Measurements from ENCODE around the gene TUBB2A.
"Not testable (repeated sequence)": the region's sequence is repeated elsewhere in the genome, so short reads cannot be mapped to it uniquely, and the experiment has no call there.

TUBB2A gene

GRCh38 chr6:3178666-3179065 lies 21.3 kb upstream of the TUBB2A start:
- DNase-seq, result not testable (repeated sequence)

GRCh38 chr6:3176562-3177355 lies 19.4 kb upstream of the TUBB2A start:
- DNase-seq, result no peak

- DNase-seq, result no peak
Observed at GRCh38 chr6:3175715-3176402, 18.5 kb upstream of the TUBB2A start.

GRCh38 chr6:3173636-3174089 lies 16.3 kb upstream of the TUBB2A start:
- DNase-seq, result not testable (repeated sequence)

GRCh38 chr6:3172789-3173188 lies 15.4 kb upstream of the TUBB2A start:
- not testable (repeated sequence) for DNase-seq

- not testable (repeated sequence) for DNase-seq
Observed at GRCh38 chr6:3171313-3172175, 14.2 kb upstream of the TUBB2A start.

GRCh38 chr6:3170676-3171075 lies 13.3 kb upstream of the TUBB2A start:
- DNase-seq, result not testable (repeated sequence)

GRCh38 chr6:3168046-3168445 lies 10.7 kb upstream of the TUBB2A start:
- DNase-seq, result not testable (repeated sequence)

- DNase-seq, result not testable (repeated sequence)
Observed at GRCh38 chr6:3166535-3167225, 9.3 kb upstream of the TUBB2A start.

GRCh38 chr6:3165631-3166534 lies 8.5 kb upstream of the TUBB2A start:
- DNase-seq, result no peak

GRCh38 chr6:3164388-3164787 lies 7.0 kb upstream of the TUBB2A start:
- DNase-seq, result no peak

GRCh38 chr6:3163248-3163594 lies 5.9 kb upstream of the TUBB2A start:
- no peak for DNase-seq

GRCh38 chr6:3162565-3163247 lies 5.4 kb upstream of the TUBB2A start:
- DNase-seq, result peak; percentile 70

- DNase-seq, result no peak
Observed at GRCh38 chr6:3162067-3162497, 4.7 kb upstream of the TUBB2A start.

GRCh38 chr6:3159805-3160781 lies 2.7 kb upstream of the TUBB2A start:
- peak; percentile 84 for DNase-seq

- peak; percentile 41 for DNase-seq
Observed at GRCh38 chr6:3156184-3157130, 887 bp downstream of the TUBB2A start.

GRCh38 chr6:3155416-3155815 lies 1.9 kb downstream of the TUBB2A start:
- DNase-seq, result not testable (repeated sequence)

- DNase-seq, result no peak
Observed at GRCh38 chr6:3152689-3153088, 4.7 kb downstream of the TUBB2A start.

Measured in CD4-positive, alpha-beta T cell treated with Interleukin-17A for 1 hour (primary cell).